OCI-LY3 (cell line): ENCODE data around the gene CXCL16.

Experiments used
- CTCF ChIP-seq: fragments of 200-600, 300-600 bp; sonication (generic); IDR thresholded peaks from 2 replicates; pipeline ENCODE4 v1.5.1; 2014; ENCODE audit warnings: antibody characterized with exemption, low read length, low read depth
- EZH2phosphoT487 ChIP-seq: fragments of 200-600 bp; shearing (Covaris generic); IDR thresholded peaks from 2 replicates; pipeline ENCODE4 v1.6.1; 2018; ENCODE audit warnings: antibody characterized with exemption, mixed run types, low read depth

GRCh38 chr17:4742629-4743028, 2.9 kb upstream of the CXCL16 start:
- TF ChIP-seq CTCF, result no peak
- no peak for TF ChIP-seq EZH2phosphoT487
